K562 (cell line): ENCODE results near the gene FAM24B. TPM values are rescaled to one million over a fixed set of nuclear protein-coding genes. Genes with fewer than 3 reads are reported as not detected.

ENCODE experiments used
- ATAC-seq: fragments of 200-7000 bp; cut with Tn5 transposase; 3 replicates; pipeline ENCODE4 v1.9.1; 2020; ENCODE audit warnings: moderate library complexity
- BruUV-seq: library from RNA; stranded (reverse); fragments of 400-500 nt; replicated peaks from 2 replicates; lab custom pipeline; 2021; lab: Mats Ljungman, UMichigan
- CTCF ChIA-PET: fragments of 300-600 bp; formaldehyde crosslinking; extraction: SDS; loops from one replicate; lab custom pipeline; 2021; ENCODE audit warnings: low intra/inter-chr PET ratio; lab: Yijun Ruan, JAX
- POLR2A ChIA-PET: fragments of 300-600, 350-650 bp; sonication (Branson Sonifier 250); formaldehyde crosslinking; extraction: SDS; loops from one replicate; lab custom pipeline; 2021; ENCODE audit warnings: antibody characterized with exemption, inconsistent platforms; lab: Yijun Ruan, JAX
- DNase-seq, 4 experiments: peaks; one replicate each; pipeline versions ENCODE4 v3.0.0 to v3.0.0-alpha.2; 2011 to 2018; ENCODE audit warnings: low spot score in 3 of 4, mixed read lengths in 3 of 4; ENCODE audit errors: extremely low read depth in 1 of 4
- FAIRE-seq: peaks from 2 replicates; lab custom pipeline; 2011; peaks lifted over from hg19 to GRCh38; lab: Jason Lieb, UNC
- H2AFZ ChIP-seq: 2 replicates; pipeline ENCODE4 v1.6.0; 2011; ENCODE audit warnings: low read depth, low read length, control low read depth, inconsistent platforms
- H3K27ac ChIP-seq: fragments of 200-600 bp; 3 replicates; pipeline ENCODE4 v1.8.0; 2011; ENCODE audit warnings: low read depth, mild to moderate bottlenecking, control low read depth, inconsistent platforms, low read length, moderate library complexity, mixed read lengths; ENCODE audit errors: extremely low read depth
- H3K27me3 ChIP-seq, 2 experiments: fragments of 300-600 bp in 1 of 2; 2 replicates in 1 of 2; 3 replicates in 1 of 2; pipeline versions ENCODE4 v1.6.0 to v1.8.0; 2011; ENCODE audit warnings: inconsistent platforms in 2 of 2, low read length in 2 of 2, mild to moderate bottlenecking in 1 of 2, mixed read lengths in 1 of 2, moderate library complexity in 1 of 2; ENCODE audit not compliant: control insufficient read depth in 2 of 2, insufficient read depth in 2 of 2
- H3K36me3 ChIP-seq: fragments of 300-600 bp; 3 replicates; pipeline ENCODE4 v1.8.0; 2011; ENCODE audit warnings: mild to moderate bottlenecking, low read length, inconsistent platforms; ENCODE audit not compliant: control insufficient read depth, insufficient read depth
- H3K4me1 ChIP-seq, 2 experiments: fragments of 200-600 bp in 1 of 2; replicated peaks in 1 of 2; 2 replicates in 1 of 2; 3 replicates in 1 of 2; pipeline versions ENCODE4 v1.5.1 to v1.8.0; 2011; ENCODE audit warnings: inconsistent platforms in 2 of 2, low read length in 2 of 2, mild to moderate bottlenecking in 1 of 2, mixed read lengths in 1 of 2, moderate library complexity in 1 of 2; ENCODE audit not compliant: control insufficient read depth in 2 of 2, insufficient read depth in 2 of 2
- H3K4me2 ChIP-seq: 2 replicates; pipeline ENCODE4 v1.6.1; 2011; ENCODE audit warnings: low read length, control low read depth, inconsistent platforms, mixed read lengths; ENCODE audit not compliant: insufficient read depth
- H3K4me3 ChIP-seq: fragments of 200-600 bp; sonication (generic), shearing (Covaris generic); 2 replicates; pipeline ENCODE4 v1.5.1; 2016; ENCODE audit warnings: control low read depth, inconsistent platforms
- H3K79me2 ChIP-seq: fragments of 200-600 bp; 3 replicates; pipeline ENCODE4 v1.8.0; 2011; ENCODE audit warnings: low read length, inconsistent platforms; ENCODE audit not compliant: control insufficient read depth, insufficient read depth
- H3K9ac ChIP-seq, 2 experiments: 2 replicates each; pipeline versions ENCODE4 v1.6.0 to v1.6.1; 2011; ENCODE audit warnings: low read depth in 2 of 2, low read length in 2 of 2, control low read depth in 1 of 2, inconsistent platforms in 1 of 2, mild to moderate bottlenecking in 1 of 2, mixed read lengths in 1 of 2; ENCODE audit not compliant: insufficient read depth in 1 of 2
- H3K9me1 ChIP-seq: one replicate; pipeline ENCODE4 v1.6.0; 2011; ENCODE audit warnings: inconsistent platforms, mild to moderate bottlenecking, low read length, moderate library complexity; ENCODE audit not compliant: control insufficient read depth, insufficient read depth
- H3K9me3 ChIP-seq: replicated peaks from 2 replicates; pipeline ENCODE4 v1.5.1; 2011; ENCODE audit warnings: low read depth, low read length, inconsistent platforms; ENCODE audit not compliant: control insufficient read depth, insufficient read depth
- H4K20me1 ChIP-seq: replicated peaks from 2 replicates; pipeline ENCODE4 v1.6.1; 2011; ENCODE audit warnings: low read length, inconsistent platforms, mixed read lengths; ENCODE audit not compliant: control insufficient read depth, insufficient read depth
- CEBPB ChIP-seq: fragments of 450-650 bp; IDR thresholded peaks from 2 replicates; pipeline ENCODE4 v1.6.1; 2016; ENCODE audit warnings: missing genetic modification characterization, missing compliant biosample characterization
- CHD2 ChIP-seq: IDR thresholded peaks from 2 replicates; pipeline ENCODE4 v1.6.1; 2011; ENCODE audit warnings: low read depth, low read length
- E2F5 ChIP-seq: sonication (generic); formaldehyde crosslinking; IDR thresholded peaks from 2 replicates; pipeline ENCODE4 v1.8.0; 2022; ENCODE audit warnings: mild to moderate bottlenecking, missing genetic modification reagents
- ESRRA ChIP-seq: fragments of 450-650 bp; IDR thresholded peaks from 2 replicates; pipeline ENCODE4 v1.6.1; 2014; ENCODE audit warnings: low read depth, mild to moderate bottlenecking, moderate library complexity, borderline replicate concordance
- EWSR1 ChIP-seq: fragments of 450-650 bp; IDR thresholded peaks from 2 replicates; pipeline ENCODE4 v1.6.1; 2018; ENCODE audit warnings: borderline replicate concordance, mild to moderate bottlenecking, low read depth, moderate library complexity; ENCODE audit not compliant: partially characterized antibody
- NCOA4 ChIP-seq: fragments of 450-650 bp; IDR thresholded peaks from 2 replicates; pipeline ENCODE4 v1.6.1; 2018; ENCODE audit warnings: mild to moderate bottlenecking; ENCODE audit not compliant: partially characterized antibody
- NFE2L1 ChIP-seq: fragments of 450-650 bp; IDR thresholded peaks from 2 replicates; pipeline ENCODE4 v1.6.1; 2016; ENCODE audit warnings: missing genetic modification characterization, low read depth, mild to moderate bottlenecking, missing compliant biosample characterization, moderate library complexity, borderline replicate concordance
- PKNOX1 ChIP-seq: fragments of 450-650 bp; IDR thresholded peaks from 2 replicates; pipeline ENCODE4 v1.6.1; 2016
- PRMT5 ChIP-seq: sonication (generic); formaldehyde crosslinking; IDR thresholded peaks from 2 replicates; pipeline ENCODE4 v1.5.0; 2020; ENCODE audit warnings: missing genetic modification reagents
- RBM25 ChIP-seq: fragments of 200-400 bp; formaldehyde crosslinking; IDR thresholded peaks from 2 replicates; pipeline ENCODE4 v1.6.1; 2018; ENCODE audit warnings: low read length, low read depth, moderate library complexity; ENCODE audit not compliant: severe bottlenecking
- SPI1 ChIP-seq: IDR thresholded peaks from 2 replicates; pipeline ENCODE4 v1.6.1; 2011; ENCODE audit warnings: low read depth, low read length, control low read depth, borderline replicate concordance
- SUPT5H ChIP-seq: fragments of 450-650 bp; IDR thresholded peaks from 2 replicates; pipeline ENCODE4 v1.6.1; 2016
- TAF15 ChIP-seq: fragments of 200-400 bp; formaldehyde crosslinking; IDR thresholded peaks from 2 replicates; pipeline ENCODE4 v1.6.1; 2017; ENCODE audit warnings: mild to moderate bottlenecking, low read depth, low read length, moderate library complexity
- ZNF140 ChIP-seq: fragments of 250-450 bp; sonication (Bioruptor Pico); IDR thresholded peaks from 2 replicates; pipeline ENCODE4 v1.8.0; 2021; ENCODE audit warnings: moderate library complexity, mild to moderate bottlenecking, inconsistent platforms
- ZNF165 ChIP-seq: fragments of 250-450 bp; sonication (Bioruptor Pico); IDR thresholded peaks from 2 replicates; pipeline ENCODE4 v1.4.0; 2020; ENCODE audit warnings: borderline replicate concordance
- ZNF184 ChIP-seq: sonication (generic); formaldehyde crosslinking; IDR thresholded peaks from 2 replicates; pipeline ENCODE4 v1.5.0; 2020; ENCODE audit warnings: missing genetic modification reagents
- ZNF695 ChIP-seq: fragments of 450-650 bp; formaldehyde crosslinking; IDR thresholded peaks from 2 replicates; pipeline ENCODE4 v1.4.0; 2020; ENCODE audit warnings: mild to moderate bottlenecking, moderate library complexity
- in situ Hi-C: fragments of 300-500 bp; cut with MboI; formaldehyde crosslinking; loops from 4 replicates; pipeline ENCODE4 v1.15.0; 2018; ENCODE audit warnings: inconsistent platforms, mixed read lengths
- intact Hi-C: fragments of 100-400 bp; cut with micrococcal nuclease; formaldehyde crosslinking; loops from 2 replicates; pipeline ENCODE4 v1.14.2; 2022
- polyA plus RNA-seq, 8 experiments: library from polyadenylated mRNA; depleted of rRNA in 4 of 8; stranded (reverse) in 5 of 8; unstranded in 3 of 8; fragments of >200 nt; fragmentation: Nextera tagmentation in 2 of 8; fragmentation: Illumina TruSeq in 1 of 8; extraction: Ambion mirVana in 2 of 8; extraction: Trizol in 1 of 8; gene quantifications; 2 replicates each; pipeline versions ENCODE4 v1.2.1 to v1.2.3, GENCODE V29; 2011 to 2014; ENCODE audit warnings: inconsistent platforms in 1 of 8, missing spikeins in 1 of 8
- total RNA-seq, 7 experiments: library from RNA; depleted of rRNA in 6 of 7; stranded (reverse); fragments of >200 nt in 6 of 7; fragmentation: Illumina TruSeq in 2 of 7; extraction: Trizol in 2 of 7; gene quantifications; 2 replicates each; pipeline versions ENCODE4 v1.2.1 to v1.2.3, GENCODE V29; 2011 to 2021; ENCODE audit warnings: low replicate concordance in 1 of 7

Gene FAM24B
- total and polyA plus RNA-seq, 9 of the 15 experiments (the other 6 are each of a cell fraction or from before 2014, with no cell fraction given), result 6.0 to 19.6 (median 9.2) TPM

GRCh38 chr10:122841569-122841968, 37.8 kb downstream of the FAM24B start:
- Histone ChIP-seq H3K9me1 (no peaks in the 10 kb centered on the region), H3K4me2 (no peak overlapping the region), H3K9me3 (no peaks in the 10 kb centered on the region), H4K20me1 (no peaks in the 10 kb centered on the region), H3K36me3 (peaks cover 2% of the 10 kb centered on the region; the same call in 1 of the 3 replicates), H3K27ac (no peak overlapping the region), H3K4me1 (no peaks in the 10 kb centered on the region; a peak in 1 of 5 replicates), H3K9ac (no peak overlapping the region), H3K4me3 (no peak overlapping the region), H2AFZ (no peak overlapping the region), H3K27me3 (no peaks in the 10 kb centered on the region), H3K79me2 (no peaks in the 10 kb centered on the region)
- FAIRE-seq (no peak), ATAC-seq (no peak), DNase-seq (no peak)
- POLR2A ChIA-PET, result interaction anchor here (1.3 kb wide), 1 partner anchor 19 kb away, joined by 3 read pairs; no protein-coding TSS in a partner anchor
- intact Hi-C loops (no loop called here), in situ Hi-C loops (no loop called here)
- CTCF ChIA-PET, result no interaction called here
- peak; percentile 36 for TF ChIP-seq RBM25
- TF ChIP-seq E2F5 (CRISPR knock-in tag), result no peak
- 0 out of 2 replicates have a peak, but pooled peaks have one; percentile 26 for TF ChIP-seq CEBPB (tag)
- TF ChIP-seq ZNF140 (CRISPR knock-in tag), result no peak
- no peak for TF ChIP-seq NFE2L1 (tag)
- BruUV-seq, result no TSS peak

GRCh38 chr10:122839505-122839904, 39.9 kb downstream of the FAM24B start:
- no peak overlapping the region for H2AFZ ChIP-seq
- no TSS peak for BruUV-seq
- no peak overlapping the region for H3K27ac ChIP-seq
- no peak overlapping the region for H3K4me2 ChIP-seq
- no peak for DNase-seq
- no peaks in the 10 kb centered on the region for H3K9me3 ChIP-seq
- ChIA-PET POLR2A (no interaction called here), CTCF (no interaction called here)
- no peaks in the 10 kb centered on the region; a peak in 1 of 5 replicates for H3K4me1 ChIP-seq
- no peaks in the 10 kb centered on the region for H4K20me1 ChIP-seq
- H3K9ac ChIP-seq, result no peak overlapping the region
- intact Hi-C loops (no loop called here), in situ Hi-C loops (no loop called here)
- H3K9me1 ChIP-seq, result no peaks in the 10 kb centered on the region
- no peak overlapping the region for H3K4me3 ChIP-seq
- FAIRE-seq, result no peak
- H3K79me2 ChIP-seq, result no peaks in the 10 kb centered on the region
- peaks cover 9% of the 10 kb centered on the region; the same call in 1 of the 3 replicates for H3K36me3 ChIP-seq
- ATAC-seq, result no peak
- no peaks in the 10 kb centered on the region for H3K27me3 ChIP-seq
- no peak for TF ChIP-seq CHD2
- TF ChIP-seq SUPT5H, result no peak
- peak; percentile 69; the same call in 1 of the 2 replicates for TF ChIP-seq SPI1
- no peak for TF ChIP-seq PRMT5
- no peak for TF ChIP-seq ZNF695 (CRISPR knock-in tag)
- TF ChIP-seq ESRRA, result peak; percentile 66; the same call in 1 of the 2 replicates
- no peak for TF ChIP-seq EWSR1
- no peak for TF ChIP-seq ZNF165 (CRISPR knock-in tag)
- no peak for TF ChIP-seq PKNOX1
- no peak for TF ChIP-seq NCOA4
- no peak for TF ChIP-seq ZNF184 (CRISPR knock-in tag)
- TF ChIP-seq TAF15, result no peak
